ENCODE results near the gene CUEDC1.
"Not testable (repeated sequence)": the region's sequence is repeated elsewhere in the genome, so short reads cannot be mapped to it uniquely, and the experiment has no call there.

Gene CUEDC1

DNA sequence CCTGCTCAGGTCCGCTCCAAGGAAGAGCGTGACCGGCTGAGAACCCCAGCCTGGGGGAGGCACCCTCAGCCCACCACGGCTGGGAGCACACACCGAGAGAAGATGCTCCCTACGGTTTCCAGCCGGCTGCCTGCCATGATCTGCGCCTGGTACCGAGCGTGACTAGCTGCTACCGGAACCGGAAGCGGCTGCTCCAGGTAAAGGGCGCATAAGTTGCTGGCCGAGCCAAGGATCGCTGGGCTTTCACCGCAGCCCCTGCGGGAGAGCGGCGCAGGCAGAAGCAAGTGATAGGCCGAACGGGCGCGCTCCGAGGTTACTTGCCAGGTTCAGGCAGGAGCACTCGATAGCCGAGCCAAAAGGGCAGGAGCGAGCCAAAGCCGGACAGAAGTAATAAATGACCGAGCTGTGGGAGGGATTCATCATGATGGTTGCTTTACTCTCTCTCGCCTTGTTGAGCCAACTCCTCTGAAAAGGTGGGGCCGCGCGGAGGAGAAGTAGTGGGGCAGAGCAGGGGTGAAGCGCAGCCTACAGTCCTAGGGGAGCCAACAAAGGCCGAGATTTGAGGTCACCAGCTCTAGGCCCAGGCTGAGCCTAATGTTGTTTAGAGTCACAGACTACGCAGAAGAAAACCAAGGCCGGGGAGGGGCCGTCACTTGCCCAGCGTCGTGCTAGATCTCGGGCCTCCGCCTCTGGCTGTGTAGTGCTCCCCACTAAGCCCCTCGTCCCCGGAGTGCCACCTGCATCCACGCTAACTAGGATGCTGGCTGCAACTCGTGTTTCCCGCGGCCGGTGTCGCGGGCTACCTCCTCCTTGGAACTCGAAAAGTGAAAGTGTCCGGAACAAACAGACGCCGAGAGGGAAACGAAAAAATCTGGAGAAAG, 105.1 kb downstream of the CUEDC1 start, which contains the start of gene MRPS23:
MRPS23 (minus strand) TSS at position 171 of the 881 bp plus-strand sequence; CDS start at position 137, 34 bp downstream.
- TF ChIP-seq, protein P1, sequence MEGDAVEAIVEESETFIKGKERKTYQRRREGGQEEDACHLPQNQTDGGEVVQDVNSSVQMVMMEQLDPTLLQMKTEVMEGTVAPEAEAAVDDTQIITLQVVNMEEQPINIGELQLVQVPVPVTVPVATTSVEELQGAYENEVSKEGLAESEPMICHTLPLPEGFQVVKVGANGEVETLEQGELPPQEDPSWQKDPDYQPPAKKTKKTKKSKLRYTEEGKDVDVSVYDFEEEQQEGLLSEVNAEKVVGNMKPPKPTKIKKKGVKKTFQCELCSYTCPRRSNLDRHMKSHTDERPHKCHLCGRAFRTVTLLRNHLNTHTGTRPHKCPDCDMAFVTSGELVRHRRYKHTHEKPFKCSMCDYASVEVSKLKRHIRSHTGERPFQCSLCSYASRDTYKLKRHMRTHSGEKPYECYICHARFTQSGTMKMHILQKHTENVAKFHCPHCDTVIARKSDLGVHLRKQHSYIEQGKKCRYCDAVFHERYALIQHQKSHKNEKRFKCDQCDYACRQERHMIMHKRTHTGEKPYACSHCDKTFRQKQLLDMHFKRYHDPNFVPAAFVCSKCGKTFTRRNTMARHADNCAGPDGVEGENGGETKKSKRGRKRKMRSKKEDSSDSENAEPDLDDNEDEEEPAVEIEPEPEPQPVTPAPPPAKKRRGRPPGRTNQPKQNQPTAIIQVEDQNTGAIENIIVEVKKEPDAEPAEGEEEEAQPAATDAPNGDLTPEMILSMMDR (IDR thresholded peaks at IDR 0.05; ENCODE audit: insufficient read depth, low read depth, low read length, missing control alignments): no peak
- H3K4me3 ChIP-seq (ENCODE audit: low read length): peak within 1 kb of the TSS; percentile 98
- DNase-seq (ENCODE audit: low read depth): peak; percentile 100

- peak overlapping the region; percentile 98 for H3K4me3 ChIP-seq (ENCODE audit: low read length)
- TF ChIP-seq, protein P1 (IDR thresholded peaks at IDR 0.05; ENCODE audit: insufficient read depth, low read depth, low read length, missing control alignments): no peak
- DNase-seq (ENCODE audit: low read depth): no peak
These were observed 105.9 kb downstream of the CUEDC1 start for GRCh38 chr17:57849163-57849873.

DNA sequence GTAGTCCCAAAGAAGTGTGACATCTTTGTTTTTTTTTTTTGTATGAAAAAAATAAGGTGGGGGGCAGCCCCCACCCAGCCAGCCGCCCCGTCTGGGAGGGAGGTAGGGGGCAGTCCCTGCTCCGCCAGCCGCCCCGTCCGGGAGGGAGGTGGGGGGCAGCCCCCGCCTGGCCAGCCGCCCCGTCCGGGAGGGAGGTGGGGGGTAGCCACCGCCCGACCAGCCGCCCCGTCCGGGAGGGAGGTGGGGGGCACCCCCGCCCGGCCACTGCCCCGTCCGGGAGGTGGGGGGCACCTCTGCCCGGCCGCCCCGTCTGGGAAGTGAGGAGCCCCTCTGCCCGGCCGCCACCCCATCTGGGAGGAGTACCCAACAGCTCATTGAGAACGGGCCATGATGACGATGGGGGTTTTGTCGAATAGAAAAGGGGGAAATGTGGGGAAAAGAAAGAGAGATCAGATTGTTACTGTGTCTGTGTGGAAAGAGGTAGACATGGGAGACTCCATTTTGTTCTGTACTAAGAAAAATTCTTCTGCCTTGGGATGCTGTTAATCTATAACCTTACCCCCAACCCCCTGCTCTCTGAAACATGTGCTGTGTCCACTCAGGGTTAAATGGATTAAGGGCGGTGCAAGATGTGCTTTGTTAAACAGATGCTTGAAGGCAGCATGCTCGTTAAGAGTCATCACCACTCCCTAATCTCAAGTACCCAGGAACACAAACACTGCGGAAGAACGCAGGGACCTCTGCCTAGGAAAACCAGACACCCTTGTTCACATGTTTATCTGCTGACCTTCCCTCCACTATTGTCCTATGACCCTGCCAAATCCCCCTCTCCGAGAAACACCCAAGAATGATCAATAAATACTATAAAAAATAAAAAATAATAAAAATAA, 108.9 kb downstream of the CUEDC1 start:
- DNase-seq (ENCODE audit: low read depth); H3K4me3 ChIP-seq (ENCODE audit: low read length): not testable (repeated sequence)

DNA sequence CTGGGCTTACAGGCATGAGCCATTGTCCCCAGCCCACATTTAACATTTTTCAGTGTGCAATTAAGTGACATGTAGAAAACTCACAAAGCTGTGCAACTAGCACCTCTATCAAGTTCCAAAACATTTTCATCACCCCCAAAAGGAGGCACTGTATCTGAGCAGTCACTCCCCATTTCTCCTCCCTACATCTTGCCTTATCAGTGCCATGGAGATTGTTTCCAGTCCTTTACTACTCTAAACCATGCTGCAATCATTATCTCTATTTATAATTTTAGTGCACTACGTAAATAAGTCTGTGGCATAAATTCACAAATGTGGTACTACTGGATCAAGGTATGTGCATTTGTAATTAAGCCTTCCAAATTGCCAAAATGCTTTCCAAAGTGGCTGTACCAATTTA, 112.9 kb downstream of the CUEDC1 start:
- no peak overlapping the region for H3K4me3 ChIP-seq (ENCODE audit: low read length)
- no peak for DNase-seq (ENCODE audit: low read depth)
- TF ChIP-seq, protein P1 (IDR thresholded peaks at IDR 0.05; ENCODE audit: insufficient read depth, low read depth, low read length, missing control alignments): no peak

- no peak overlapping the region for H3K4me3 ChIP-seq (ENCODE audit: low read length)
- TF ChIP-seq, protein P1 (IDR thresholded peaks at IDR 0.05; ENCODE audit: insufficient read depth, low read depth, low read length, missing control alignments): no peak
- no peak for DNase-seq (ENCODE audit: low read depth)
These were observed 115.7 kb downstream of the CUEDC1 start for GRCh38 chr17:57839571-57839923.

DNA sequence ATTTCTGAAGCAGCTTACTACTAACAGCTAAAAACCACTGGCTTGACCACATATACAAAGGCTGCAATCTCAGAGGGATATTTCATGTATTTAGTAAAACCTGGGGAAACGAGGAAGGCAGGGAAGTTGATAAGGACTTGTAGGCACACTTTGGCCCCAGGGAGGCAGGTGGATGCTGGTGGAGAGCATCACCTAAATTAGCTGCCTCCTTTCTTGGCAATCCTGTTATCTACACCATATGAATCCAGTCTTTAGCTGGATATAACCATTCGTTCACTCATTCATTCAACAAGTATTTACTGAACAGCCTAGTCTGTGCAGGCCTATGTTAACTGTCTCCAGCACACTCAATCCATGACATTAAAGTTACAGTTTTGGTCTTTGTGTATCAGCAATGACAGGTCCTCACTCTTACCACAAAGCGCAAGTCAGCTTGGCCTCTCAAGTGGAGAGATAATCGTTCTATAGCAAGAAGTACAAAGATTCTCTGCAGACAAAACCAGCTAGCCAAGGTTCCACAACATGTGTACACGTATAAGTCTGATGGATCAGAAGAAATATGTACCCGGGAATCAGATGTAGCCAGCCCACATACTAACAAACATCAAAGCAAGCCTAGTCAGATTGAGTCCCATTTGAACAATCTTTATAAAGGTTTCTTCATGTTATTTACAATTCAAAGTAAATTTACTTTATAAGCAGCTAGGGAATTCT, 116.2 kb downstream of the CUEDC1 start:
- TF ChIP-seq, protein P1 (IDR thresholded peaks at IDR 0.05; ENCODE audit: insufficient read depth, low read depth, low read length, missing control alignments): no peak
- DNase-seq (ENCODE audit: low read depth): no peak
- H3K4me3 ChIP-seq (ENCODE audit: low read length): no peak overlapping the region
